ENCODE measurements around the gene ANKMY1. TPM values are rescaled to one million over a fixed set of nuclear protein-coding genes. Genes with fewer than 3 reads are reported as not detected.
"Not testable (repeated sequence)": the region's sequence is repeated elsewhere in the genome, so short reads cannot be mapped to it uniquely, and the experiment has no call there.

Gene ANKMY1
- total RNA-seq, 1 donor from 2014 or later: 9.7 TPM

DNA sequence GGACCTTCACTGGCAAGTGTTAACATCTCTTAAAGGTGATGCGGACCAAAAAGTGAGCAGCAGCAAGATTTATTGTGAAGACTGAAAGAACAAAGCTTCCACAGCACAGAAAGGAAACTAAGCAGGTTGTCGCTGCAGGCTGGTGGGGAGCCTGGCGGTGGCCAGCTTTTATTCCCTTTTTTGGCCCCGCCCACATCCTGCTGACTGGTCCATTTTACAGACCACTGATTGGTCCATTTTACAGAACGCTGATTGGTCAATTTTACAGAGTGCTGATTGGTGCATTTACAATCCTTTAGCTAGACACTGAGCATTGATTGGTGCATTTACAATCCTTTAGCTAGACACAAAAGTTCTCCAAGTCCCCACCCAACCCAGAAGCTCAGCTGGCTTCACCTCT, 35.9 kb downstream of the ANKMY1 start:
- DNase-seq (ENCODE audit: low read depth): not testable (repeated sequence)

- DNase-seq (ENCODE audit: low read depth): no peak
Observed at GRCh38 chr2:240520974-240521350, 36.8 kb downstream of the ANKMY1 start.

GRCh38 chr2:240520130-240520973, 37.4 kb downstream of the ANKMY1 start:
- DNase-seq (ENCODE audit: low read depth): no peak

DNA sequence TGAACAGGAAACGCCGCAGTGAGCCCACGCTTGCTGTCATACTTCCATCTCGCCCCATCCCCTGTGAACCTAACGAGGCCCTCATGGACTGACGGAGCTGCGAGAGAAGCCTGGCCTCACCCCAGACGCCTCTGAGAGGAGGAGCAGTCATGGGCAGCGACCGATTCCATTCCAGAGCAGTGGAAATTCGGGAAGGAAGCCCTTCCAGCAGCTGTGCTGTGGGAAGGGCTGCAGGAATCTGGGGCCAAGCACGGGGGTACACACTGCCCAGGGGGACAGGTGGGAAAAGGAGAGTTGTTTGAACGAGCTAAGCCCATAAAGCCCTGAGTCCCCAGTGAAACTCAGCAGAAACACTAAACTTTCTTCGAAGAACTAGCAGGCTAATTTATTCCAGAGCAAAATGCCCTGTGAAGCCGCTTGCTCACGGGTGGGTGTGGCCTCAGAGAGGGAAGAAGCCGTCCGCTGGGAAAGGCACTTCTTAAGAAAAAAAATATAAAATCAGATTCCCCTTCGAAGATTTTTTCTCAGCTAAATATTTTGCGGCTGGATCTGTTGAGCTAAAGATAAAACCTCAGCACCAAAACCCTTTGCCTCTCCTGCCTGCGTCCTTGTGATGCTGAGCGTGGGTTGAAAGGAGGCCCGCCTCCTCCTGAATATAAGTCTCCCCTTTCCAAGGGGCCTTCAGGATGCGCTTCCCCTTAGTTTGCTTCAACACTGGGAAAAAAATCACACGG, 38.2 kb downstream of the ANKMY1 start:
- DNase-seq (ENCODE audit: low read depth): peak; percentile 25

DNA sequence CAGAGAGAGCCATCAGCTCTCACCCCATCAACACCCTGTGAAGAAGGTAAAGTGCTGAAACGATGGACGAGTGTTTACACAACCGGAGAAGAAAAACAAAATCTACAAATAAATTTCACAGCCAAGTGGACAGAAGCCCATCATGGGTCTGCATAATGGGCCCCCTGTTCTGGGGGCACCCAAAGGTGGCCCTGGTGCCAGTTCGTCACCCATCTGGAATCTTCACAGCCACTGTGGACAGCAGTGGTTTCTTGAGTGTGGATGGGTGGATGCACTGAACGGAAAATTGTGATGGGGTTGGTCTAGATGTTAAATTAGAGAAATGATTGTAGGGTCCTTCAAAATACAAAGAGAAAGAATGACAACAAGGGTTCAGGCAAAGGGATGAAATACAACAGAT, 38.8 kb downstream of the ANKMY1 start:
- no peak for DNase-seq (ENCODE audit: low read depth)

DNA sequence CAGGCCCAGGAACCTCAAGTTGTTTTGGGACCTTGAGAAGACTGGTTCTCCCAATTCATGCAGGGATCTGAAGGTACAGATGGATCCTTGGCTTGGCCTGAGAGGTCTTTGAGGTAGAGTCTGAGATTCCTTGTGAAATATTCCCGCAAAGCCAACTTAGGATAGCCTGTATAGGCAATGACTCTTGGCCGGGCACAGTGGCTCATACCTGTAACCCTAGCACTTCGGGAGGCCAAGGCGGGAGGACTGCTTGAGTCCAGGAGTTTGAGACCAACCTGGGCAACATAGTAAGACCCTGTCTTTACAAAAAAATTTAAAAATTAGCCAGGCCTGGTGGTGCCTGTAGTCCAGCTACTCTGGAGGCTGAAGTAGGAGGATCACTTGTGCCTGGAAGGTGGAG, 40.4 kb downstream of the ANKMY1 start:
- DNase-seq (ENCODE audit: low read depth): no peak

DNA sequence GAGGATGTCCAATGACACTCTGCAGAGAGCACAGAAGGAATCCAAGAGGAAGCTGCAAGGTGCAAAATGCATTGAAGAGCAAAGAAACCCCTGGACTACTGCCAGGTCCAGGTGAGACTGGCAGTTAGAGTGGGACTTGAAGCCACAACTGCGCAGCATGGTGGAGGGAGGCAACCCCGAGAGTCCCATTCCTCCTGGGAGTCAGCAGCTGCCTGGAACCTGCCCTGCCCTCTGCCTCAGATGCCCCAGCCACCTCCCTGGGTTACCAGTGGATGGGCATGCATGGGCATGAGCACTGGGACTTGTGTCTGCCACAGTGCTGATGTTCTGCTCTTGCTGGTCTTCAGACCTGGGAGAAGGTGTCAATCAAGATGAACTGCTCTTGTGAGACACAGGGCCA, 43.2 kb downstream of the ANKMY1 start:
- no peak for DNase-seq (ENCODE audit: low read depth)

DNA sequence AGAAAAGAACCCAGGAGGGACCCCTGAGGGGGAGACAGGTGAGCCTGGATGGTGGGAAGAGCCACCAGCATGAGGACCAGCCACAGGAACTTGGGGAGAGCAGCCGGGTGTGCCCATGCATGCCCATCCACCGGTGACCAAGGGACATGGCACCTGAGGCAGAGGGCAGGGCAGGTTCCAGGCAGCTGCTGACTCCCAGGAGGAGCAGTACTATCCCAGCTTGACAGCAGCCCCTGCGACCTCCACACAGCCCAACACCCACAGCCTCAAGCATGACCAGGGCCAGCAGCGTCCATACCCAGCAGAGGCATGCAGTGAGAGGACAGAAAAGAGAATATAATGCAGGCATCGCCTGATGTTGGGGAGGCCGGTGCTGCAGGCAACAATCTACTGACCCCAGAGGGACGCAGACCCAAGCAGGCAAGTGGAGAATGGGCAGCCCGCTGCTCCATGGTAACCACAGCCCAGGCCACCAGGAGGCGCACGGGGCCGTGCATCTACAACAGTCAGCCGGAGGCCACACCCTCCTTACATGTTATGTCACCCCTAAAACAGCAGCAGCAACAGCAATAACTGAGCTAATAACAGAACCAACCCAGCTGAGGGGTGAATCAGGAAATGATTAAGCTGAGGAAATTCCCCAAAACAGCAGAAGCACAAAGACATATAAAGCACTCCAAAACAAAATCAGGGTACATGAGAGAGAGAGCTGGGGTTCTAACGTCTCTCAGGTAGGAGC, 44.1 kb downstream of the ANKMY1 start:
- peak; percentile 63 for DNase-seq (ENCODE audit: low read depth)

DNA sequence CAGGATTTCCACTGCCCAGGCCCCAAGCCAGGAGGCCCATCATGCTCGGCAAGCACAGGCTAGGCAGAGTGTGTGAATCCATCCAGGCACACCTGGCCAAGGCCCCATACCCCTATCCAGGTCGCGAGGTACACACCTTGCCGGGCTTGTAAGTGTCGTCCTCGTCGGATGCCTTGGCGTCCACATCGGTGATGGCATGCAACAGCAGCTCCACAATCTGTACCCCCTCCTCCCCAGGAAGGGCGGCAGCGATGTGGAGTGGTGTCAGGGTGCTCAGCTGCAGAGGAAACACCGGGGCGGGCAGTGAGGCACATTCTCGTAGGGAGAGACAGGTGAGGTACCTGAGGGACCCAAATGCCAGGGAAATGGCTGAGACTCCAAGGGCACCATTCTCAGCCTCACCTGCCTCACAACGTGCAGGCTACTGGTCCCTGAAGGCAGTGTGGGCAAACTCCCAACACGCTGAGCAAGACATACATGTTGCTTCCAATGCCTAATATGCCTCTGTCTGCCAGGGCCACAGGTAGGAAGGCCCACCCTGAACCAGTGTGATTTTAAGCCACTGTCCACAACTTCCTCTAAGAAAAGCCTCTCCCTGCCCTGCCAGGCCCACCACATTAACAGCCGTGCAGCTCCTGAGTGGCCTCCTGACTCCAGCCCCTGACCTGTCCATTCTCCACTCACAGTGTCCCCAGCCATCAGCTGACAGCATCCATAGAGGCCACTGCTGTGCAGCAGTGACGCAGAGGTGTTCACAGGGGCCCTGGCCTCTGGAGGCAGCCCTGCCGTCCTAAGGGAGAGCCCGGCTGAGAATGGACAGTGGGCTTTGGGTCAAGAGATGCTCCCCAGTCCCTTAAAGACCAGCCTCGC, 44.9 kb downstream of the ANKMY1 start:
- DNase-seq (ENCODE audit: low read depth): no peak

DNA sequence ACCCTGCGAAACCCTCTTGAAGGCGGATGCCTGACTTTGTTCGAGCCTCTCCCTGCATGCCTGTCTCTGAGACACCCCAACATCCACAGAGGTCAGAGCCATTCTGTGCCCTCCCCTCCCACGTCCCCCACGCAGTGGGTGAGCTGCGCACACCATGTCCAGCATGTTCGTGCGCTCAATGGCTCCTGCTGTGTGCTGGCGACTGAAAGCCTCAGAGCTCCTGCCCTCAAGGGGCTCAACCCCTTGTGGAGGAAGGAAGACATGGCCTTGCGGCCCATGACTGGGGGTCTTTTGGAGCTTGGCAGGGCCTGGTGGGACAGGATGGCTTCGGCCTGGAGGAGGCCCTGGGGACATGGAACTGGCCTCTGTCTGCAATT, 45.7 kb downstream of the ANKMY1 start:
- no peak for DNase-seq (ENCODE audit: low read depth)

- no peak for DNase-seq (ENCODE audit: low read depth)
Observed at GRCh38 chr2:240511351-240512108, 46.3 kb downstream of the ANKMY1 start.

DNA sequence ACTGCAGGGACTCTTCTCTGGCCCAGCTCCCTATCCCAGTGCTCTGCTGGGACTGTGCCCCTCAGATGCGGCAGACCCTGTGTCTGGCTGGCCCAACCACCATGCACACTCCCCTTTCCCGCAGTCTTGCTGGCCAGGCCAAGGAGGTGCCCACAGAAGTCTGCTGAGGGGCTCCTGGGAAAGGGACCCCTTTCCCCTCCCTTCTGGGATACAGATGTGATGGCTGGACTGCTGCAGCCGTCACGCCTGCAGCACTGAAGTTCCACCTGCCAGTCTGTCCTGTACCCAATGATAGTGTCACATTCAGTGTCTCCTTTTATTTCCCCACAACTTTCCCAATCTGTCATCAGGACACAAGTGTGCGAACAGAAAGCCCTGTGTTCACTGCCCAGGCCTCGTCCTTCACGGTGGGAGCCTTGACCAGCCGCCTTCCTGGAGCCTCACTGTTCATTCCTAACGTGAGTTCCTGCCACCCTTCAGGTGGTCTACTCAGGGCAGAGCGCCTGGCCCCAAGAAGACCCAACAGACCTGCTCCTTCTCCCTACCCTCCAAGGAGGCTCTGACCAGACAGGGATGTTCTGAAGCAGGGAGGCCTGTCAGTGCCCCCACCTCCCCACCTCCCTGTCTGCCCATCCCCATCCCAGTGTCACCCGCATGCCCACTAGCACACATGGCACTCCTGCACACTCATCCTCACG, 47.1 kb downstream of the ANKMY1 start:
- DNase-seq (ENCODE audit: low read depth): no peak

DNA sequence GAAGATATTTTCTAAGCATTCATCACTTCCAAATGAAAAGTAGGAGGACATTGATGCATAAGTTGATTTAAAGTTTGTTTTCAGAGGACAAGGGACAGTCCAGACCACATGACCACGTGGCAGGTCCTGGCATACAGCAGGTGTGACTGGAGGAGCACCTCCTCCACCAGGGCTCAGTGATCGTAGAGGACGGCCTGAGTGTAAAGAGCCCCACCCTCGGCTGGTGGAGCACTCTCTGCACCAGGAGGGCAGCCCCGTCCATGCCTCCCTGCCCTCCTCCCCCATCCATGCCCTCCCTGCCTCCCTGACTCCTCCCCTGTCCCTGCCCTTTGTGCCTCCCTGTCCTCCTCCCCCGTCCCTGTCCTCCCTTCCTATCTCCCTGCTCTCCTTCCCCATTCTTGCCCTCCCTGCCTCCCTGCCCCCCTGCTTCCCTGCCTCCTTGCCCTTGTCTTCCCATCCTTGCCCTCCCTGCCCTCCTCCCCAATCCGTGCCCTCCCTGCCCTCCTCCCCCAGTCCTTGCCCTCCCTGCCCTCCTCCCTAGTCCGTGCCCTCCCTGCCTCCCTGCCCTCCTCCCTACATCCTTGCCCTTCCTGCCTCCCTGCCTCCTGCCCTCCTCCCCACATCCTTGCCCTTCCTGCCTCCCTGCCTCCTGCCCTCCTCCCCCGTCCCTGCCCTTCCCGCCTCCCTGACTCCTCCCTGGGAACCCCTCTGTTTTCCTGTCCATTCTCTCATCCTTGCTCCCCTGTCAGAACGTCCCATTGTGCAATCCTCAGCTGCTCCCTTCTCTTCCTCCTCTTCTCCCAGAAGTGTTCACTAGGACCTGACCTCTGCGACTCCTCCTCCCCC, 47.9 kb downstream of the ANKMY1 start:
- no peak for DNase-seq (ENCODE audit: low read depth)

DNA sequence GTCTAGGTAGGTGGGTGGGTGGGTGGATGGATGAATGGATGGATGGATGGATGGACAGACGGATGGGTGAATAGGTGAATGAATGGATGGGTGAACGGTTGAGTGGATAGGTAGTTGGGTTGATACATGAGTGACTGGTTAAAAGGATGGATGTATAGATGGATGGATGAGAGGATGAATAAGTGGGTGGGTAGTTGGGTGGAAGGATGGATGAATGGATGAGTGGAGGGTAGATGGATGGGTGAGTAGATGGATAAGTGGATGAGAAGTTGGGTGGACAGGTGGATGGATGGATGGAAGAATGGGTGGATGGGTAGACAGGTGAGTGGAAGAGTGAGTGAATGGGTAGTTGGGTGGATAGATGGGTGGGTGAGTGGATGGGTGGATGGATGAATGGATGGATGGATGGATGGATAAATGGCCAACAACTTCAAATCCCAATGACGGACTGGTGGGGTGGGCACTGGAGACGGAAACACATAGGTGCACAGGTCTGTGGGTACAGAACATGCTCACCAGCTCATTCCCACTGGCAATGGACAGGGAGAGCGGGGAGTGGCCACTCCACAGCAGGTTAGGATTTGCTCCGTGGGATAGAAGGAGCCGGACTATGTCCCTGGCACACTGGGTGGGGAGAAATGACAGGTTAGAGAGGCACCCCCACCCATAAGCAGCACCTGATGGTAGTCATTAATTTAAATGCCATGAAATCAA, 48.8 kb downstream of the ANKMY1 start:
- DNase-seq (ENCODE audit: low read depth): no peak

DNA sequence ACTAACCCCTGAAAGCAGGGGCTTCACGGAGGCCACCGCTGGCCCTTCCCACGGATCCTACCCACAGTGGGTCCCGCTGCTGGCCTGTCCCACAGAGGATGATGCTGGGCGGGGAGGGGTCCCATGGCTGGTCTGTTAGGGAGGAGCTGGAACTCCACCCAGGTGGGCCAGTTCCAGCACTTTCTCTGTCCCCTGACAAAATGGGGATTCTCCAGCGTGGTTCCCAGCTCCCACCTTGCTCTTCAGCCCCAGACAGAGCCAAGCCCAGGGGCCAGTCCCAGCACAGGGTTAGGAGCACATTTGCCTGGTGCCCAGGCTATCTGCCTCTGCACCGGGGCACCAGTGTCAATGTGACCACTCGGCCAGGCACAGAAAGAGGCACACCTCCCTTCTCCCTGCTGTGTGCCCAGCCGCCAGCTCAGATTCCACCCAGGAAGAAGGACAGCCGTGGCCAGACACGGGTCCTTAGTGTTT, 50.0 kb downstream of the ANKMY1 start:
- no peak for DNase-seq (ENCODE audit: low read depth)

DNA sequence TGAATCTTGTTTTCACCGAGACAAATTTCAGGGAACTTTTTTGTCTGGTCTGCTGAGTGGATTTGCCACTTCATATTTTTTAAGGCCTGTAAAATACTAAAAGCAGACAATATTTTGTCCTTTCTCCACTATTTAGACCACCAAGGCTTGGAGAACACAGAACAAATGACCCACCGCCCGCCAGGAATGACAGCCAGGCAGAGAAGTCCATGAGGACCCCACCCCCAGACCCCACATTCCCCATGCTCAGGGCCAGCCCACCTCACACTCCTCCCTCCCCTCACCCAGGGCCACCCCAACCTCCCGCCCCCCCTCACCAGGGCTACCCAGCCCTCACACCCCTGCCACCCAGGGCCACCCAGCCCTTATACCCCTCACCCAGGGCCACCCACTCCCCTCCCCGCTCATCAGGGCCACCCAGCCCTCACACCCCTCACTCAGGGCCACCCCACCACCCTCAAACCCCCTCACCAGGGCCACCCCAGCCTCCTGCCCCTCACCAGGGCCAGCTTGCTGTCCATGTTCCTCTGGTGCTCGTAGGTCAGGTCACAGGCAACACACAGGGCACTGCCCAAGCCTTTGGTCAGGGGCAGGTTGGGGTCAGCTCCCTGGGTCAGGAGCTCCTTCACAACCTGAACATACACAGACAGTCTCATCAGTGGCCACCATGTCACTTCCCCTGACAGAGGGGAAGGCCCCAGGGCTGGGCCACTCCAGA, 50.6 kb downstream of the ANKMY1 start:
- DNase-seq (ENCODE audit: low read depth): no peak

GRCh38 chr2:240506406-240507059, 51.3 kb downstream of the ANKMY1 start:
- DNase-seq (ENCODE audit: low read depth): no peak
